GM23338 (cell line): Measurements from ENCODE around the gene HDGFL2. TPM values are rescaled to one million over a fixed set of nuclear protein-coding genes. Genes with fewer than 3 reads are reported as not detected.

ENCODE experiments used
- ATAC-seq: fragments of 200-7000 bp; cut with Tn5 transposase; 3 replicates; pipeline ENCODE4 v1.9.1; 2020
- DNase-seq: peaks from one replicate; pipeline ENCODE4 v3.0.0-alpha.2; 2015; ENCODE audit warnings: low spot score
- H2AFZ ChIP-seq: fragments of 200-600 bp; sonication (generic); 2 replicates; pipeline ENCODE4 v1.8.0; 2016; ENCODE audit warnings: antibody characterized with exemption, mild to moderate bottlenecking, moderate library complexity
- H3F3A ChIP-seq: fragments of 200-600 bp; sonication (generic); replicated peaks from 2 replicates; pipeline ENCODE4 v1.8.0; 2017; ENCODE audit warnings: antibody characterized with exemption, mixed run types, low read depth
- H3K27ac ChIP-seq: fragments of 200-600 bp; sonication (generic); 2 replicates; pipeline ENCODE4 v1.6.1; 2016; ENCODE audit warnings: low read depth
- H3K27me3 ChIP-seq: fragments of 200-600 bp; sonication (generic); 2 replicates; pipeline ENCODE4 v1.8.0; 2016; ENCODE audit warnings: mild to moderate bottlenecking, mixed run types, moderate library complexity; ENCODE audit not compliant: insufficient read depth
- H3K36me3 ChIP-seq: fragments of 200-600 bp; sonication (generic); 2 replicates; pipeline ENCODE4 v1.8.0; 2016; ENCODE audit warnings: mild to moderate bottlenecking; ENCODE audit not compliant: insufficient read depth
- H3K4me1 ChIP-seq: fragments of 200-600 bp; sonication (generic); 2 replicates; pipeline ENCODE4 v1.8.0; 2016; ENCODE audit warnings: mild to moderate bottlenecking, moderate library complexity; ENCODE audit not compliant: insufficient read depth
- H3K4me2 ChIP-seq: fragments of 200-600 bp; sonication (generic); 2 replicates; pipeline ENCODE4 v1.7.1; 2017; ENCODE audit warnings: mixed run types
- H3K4me3 ChIP-seq: fragments of 200-600 bp; sonication (generic); 2 replicates; pipeline ENCODE4 v1.6.1; 2016; ENCODE audit warnings: mixed run types
- H3K79me2 ChIP-seq: fragments of 200-600 bp; sonication (generic); replicated peaks from 2 replicates; pipeline ENCODE4 v1.8.0; 2017; ENCODE audit warnings: mild to moderate bottlenecking; ENCODE audit not compliant: insufficient read depth
- H3K9me2 ChIP-seq: fragments of 200-600 bp; sonication (generic); 2 replicates; pipeline ENCODE4 v1.8.0; 2017; ENCODE audit not compliant: insufficient read depth
- H4K20me1 ChIP-seq: fragments of 200-600 bp; sonication (generic); replicated peaks from 2 replicates; pipeline ENCODE4 v1.8.0; 2017; ENCODE audit warnings: mild to moderate bottlenecking; ENCODE audit not compliant: insufficient read depth
- H3K27ac Mint-ChIP-seq: 2 replicates; pipeline ENCODE4 v1.8.0; 2020; ENCODE audit warnings: inconsistent platforms, mild to moderate bottlenecking, moderate library complexity, mixed read lengths
- H3K27me3 Mint-ChIP-seq: 3 replicates; pipeline ENCODE4 v1.8.0; 2022; ENCODE audit warnings: low read depth, mild to moderate bottlenecking, moderate library complexity, mixed read lengths, inconsistent platforms; ENCODE audit not compliant: insufficient read depth, poor library complexity
- H3K36me3 Mint-ChIP-seq: 3 replicates; pipeline ENCODE4 v1.8.0; 2021; ENCODE audit warnings: low read depth, mild to moderate bottlenecking, inconsistent platforms, moderate library complexity, mixed read lengths
- H3K4me1 Mint-ChIP-seq: 3 replicates; pipeline ENCODE4 v1.8.0; 2020; ENCODE audit warnings: mild to moderate bottlenecking, inconsistent platforms, mixed read lengths
- H3K4me3 Mint-ChIP-seq: 3 replicates; pipeline ENCODE4 v1.8.0; 2021; ENCODE audit warnings: moderate library complexity, mild to moderate bottlenecking, inconsistent platforms, mixed read lengths
- H3K9me3 Mint-ChIP-seq: 3 replicates; pipeline ENCODE4 v1.8.0; 2020; ENCODE audit warnings: moderate library complexity, mild to moderate bottlenecking, inconsistent platforms, mixed read lengths
- CREB1 ChIP-seq: fragments of 250-450 bp; sonication (Bioruptor Pico); IDR thresholded peaks from 2 replicates; pipeline ENCODE4 v1.5.0; 2020; ENCODE audit warnings: low read depth, mild to moderate bottlenecking, moderate library complexity
- EZH2 ChIP-seq: fragments of 200-600 bp; sonication (generic); IDR thresholded peaks from one replicate; pipeline ENCODE4 v1.8.0; 2017; ENCODE audit warnings: antibody characterized with exemption, mild to moderate bottlenecking, low read depth; ENCODE audit not compliant: unreplicated experiment
- EZH2phosphoT487 ChIP-seq: fragments of 200-600 bp; sonication (generic); IDR thresholded peaks from one replicate; pipeline ENCODE4 v1.8.1; 2018; ENCODE audit warnings: antibody characterized with exemption; ENCODE audit not compliant: unreplicated experiment
- JUNB ChIP-seq: IDR thresholded peaks from one replicate; pipeline ENCODE4 v1.6.1; 2016; ENCODE audit warnings: antibody characterized with exemption; ENCODE audit not compliant: unreplicated experiment
- NANOG ChIP-seq: IDR thresholded peaks from 2 replicates; pipeline ENCODE4 v1.6.1; 2016; ENCODE audit warnings: antibody characterized with exemption, borderline replicate concordance
- POLR2AphosphoS5 ChIP-seq: IDR thresholded peaks from 2 replicates; pipeline ENCODE4 v1.6.1; 2016; ENCODE audit warnings: antibody characterized with exemption, low read depth
- STAT1 ChIP-seq: IDR thresholded peaks from one replicate; pipeline ENCODE4 v1.6.1; 2016; ENCODE audit warnings: antibody characterized with exemption; ENCODE audit not compliant: unreplicated experiment
- ZNF114 ChIP-seq: fragments of 250-450 bp; sonication (Bioruptor Pico); IDR thresholded peaks from 2 replicates; pipeline ENCODE4 v1.5.0; 2020; ENCODE audit warnings: mild to moderate bottlenecking, moderate library complexity
- ZNF331 ChIP-seq: fragments of 250-450 bp; sonication (Bioruptor Pico); IDR thresholded peaks from 2 replicates; pipeline ENCODE4 v1.5.0; 2020; ENCODE audit warnings: low read depth, mild to moderate bottlenecking, moderate library complexity
- polyA plus RNA-seq: library from polyadenylated mRNA; unstranded; fragments of >200 nt; fragmentation: Nextera tagmentation; extraction: Ambion mirVana; gene quantifications from 2 replicates; pipeline ENCODE4 v1.2.1, GENCODE V29; 2016
- total RNA-seq: library from RNA; depleted of rRNA; stranded (reverse); fragments of >200 nt; shearing (Covaris generic); gene quantifications from 2 replicates; pipeline ENCODE4 v1.2.3, GENCODE V29; 2014
- TF ChIP-seq, protein P1 (sequence below): fragments of 250-450 bp; sonication (Bioruptor Pico); IDR thresholded peaks from 2 replicates; pipeline ENCODE4 v1.5.0; 2020; ENCODE audit warnings: mild to moderate bottlenecking, moderate library complexity
- TF ChIP-seq, protein P2 (sequence below): IDR thresholded peaks from 2 replicates; pipeline ENCODE4 v1.6.1; 2016; ENCODE audit warnings: antibody characterized with exemption
- TF ChIP-seq, protein P3 (sequence below), 2 experiments: fragments of 200-600 bp in 1 of 2; sonication (generic) in 1 of 2; conservative IDR thresholded peaks; 2 replicates each; pipeline versions ENCODE4 v1.5.1 to v1.6.1; 2016 to 2017; ENCODE audit warnings: antibody characterized with exemption in 2 of 2, low read depth in 2 of 2, mild to moderate bottlenecking in 2 of 2, moderate library complexity in 1 of 2
- TF ChIP-seq, protein P4 (sequence below): IDR thresholded peaks from one replicate; pipeline ENCODE4 v1.6.1; 2018; ENCODE audit warnings: antibody characterized with exemption; ENCODE audit not compliant: unreplicated experiment

The HDGFL2 gene
- total and polyA plus RNA-seq, 2 experiments from 2014 or later, result 64.8 to 113 TPM

DNA sequence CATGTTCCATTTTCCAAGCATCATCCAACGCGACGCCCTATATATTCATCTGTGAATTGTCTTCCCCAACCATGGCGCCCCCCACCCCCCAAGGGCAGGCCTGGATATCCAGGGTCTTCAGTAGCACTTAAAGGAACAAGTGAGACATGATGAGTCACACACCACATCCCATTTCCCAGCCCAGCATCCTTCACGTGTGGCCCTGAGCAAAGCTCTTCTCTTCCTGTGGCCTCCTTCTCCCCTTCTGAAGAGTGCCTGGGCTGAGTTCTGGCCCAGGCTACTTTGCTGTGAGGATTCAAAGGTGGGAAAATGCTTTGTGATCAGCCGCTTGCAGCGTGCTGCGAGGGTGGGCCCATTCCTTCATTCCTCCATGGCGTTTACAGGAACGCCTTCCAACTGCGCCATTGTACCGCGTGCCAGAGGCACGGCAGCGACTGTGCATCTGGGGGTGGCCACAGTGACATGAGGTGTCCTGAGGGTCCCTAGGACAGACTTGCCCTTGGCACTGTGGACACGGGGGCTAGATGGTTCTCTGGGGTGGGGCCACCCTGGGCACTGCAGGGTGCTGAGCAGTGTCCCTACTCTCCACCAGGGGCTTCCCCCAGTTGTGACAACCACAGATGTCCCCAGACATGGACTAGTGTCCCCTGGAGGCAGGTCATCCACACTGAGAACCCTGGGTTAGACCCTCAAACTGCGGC lies 34.5 kb downstream of the HDGFL2 start:
- H3K27me3 Mint-ChIP-seq, result peaks cover 22% of the 10 kb centered on the region
- Histone ChIP-seq H3K27me3 (peaks cover 18% of the 10 kb centered on the region; the same call in 1 of the 2 replicates), H4K20me1 (no peaks in the 10 kb centered on the region; the same call in none of the 2 replicates), H3F3A (no peaks in the 10 kb centered on the region), H3K79me2 (no peaks in the 10 kb centered on the region), H2AFZ (no peak overlapping the region), H3K4me3 (no peak overlapping the region), H3K4me1 (no peaks in the 10 kb centered on the region), H3K4me2 (no peak overlapping the region), H3K27ac (no peak overlapping the region), H3K36me3 (no peaks in the 10 kb centered on the region), H3K9me2 (no peaks in the 10 kb centered on the region)
- H3K36me3 Mint-ChIP-seq, result peaks cover 9% of the 10 kb centered on the region
- TF ChIP-seq, protein P1, sequence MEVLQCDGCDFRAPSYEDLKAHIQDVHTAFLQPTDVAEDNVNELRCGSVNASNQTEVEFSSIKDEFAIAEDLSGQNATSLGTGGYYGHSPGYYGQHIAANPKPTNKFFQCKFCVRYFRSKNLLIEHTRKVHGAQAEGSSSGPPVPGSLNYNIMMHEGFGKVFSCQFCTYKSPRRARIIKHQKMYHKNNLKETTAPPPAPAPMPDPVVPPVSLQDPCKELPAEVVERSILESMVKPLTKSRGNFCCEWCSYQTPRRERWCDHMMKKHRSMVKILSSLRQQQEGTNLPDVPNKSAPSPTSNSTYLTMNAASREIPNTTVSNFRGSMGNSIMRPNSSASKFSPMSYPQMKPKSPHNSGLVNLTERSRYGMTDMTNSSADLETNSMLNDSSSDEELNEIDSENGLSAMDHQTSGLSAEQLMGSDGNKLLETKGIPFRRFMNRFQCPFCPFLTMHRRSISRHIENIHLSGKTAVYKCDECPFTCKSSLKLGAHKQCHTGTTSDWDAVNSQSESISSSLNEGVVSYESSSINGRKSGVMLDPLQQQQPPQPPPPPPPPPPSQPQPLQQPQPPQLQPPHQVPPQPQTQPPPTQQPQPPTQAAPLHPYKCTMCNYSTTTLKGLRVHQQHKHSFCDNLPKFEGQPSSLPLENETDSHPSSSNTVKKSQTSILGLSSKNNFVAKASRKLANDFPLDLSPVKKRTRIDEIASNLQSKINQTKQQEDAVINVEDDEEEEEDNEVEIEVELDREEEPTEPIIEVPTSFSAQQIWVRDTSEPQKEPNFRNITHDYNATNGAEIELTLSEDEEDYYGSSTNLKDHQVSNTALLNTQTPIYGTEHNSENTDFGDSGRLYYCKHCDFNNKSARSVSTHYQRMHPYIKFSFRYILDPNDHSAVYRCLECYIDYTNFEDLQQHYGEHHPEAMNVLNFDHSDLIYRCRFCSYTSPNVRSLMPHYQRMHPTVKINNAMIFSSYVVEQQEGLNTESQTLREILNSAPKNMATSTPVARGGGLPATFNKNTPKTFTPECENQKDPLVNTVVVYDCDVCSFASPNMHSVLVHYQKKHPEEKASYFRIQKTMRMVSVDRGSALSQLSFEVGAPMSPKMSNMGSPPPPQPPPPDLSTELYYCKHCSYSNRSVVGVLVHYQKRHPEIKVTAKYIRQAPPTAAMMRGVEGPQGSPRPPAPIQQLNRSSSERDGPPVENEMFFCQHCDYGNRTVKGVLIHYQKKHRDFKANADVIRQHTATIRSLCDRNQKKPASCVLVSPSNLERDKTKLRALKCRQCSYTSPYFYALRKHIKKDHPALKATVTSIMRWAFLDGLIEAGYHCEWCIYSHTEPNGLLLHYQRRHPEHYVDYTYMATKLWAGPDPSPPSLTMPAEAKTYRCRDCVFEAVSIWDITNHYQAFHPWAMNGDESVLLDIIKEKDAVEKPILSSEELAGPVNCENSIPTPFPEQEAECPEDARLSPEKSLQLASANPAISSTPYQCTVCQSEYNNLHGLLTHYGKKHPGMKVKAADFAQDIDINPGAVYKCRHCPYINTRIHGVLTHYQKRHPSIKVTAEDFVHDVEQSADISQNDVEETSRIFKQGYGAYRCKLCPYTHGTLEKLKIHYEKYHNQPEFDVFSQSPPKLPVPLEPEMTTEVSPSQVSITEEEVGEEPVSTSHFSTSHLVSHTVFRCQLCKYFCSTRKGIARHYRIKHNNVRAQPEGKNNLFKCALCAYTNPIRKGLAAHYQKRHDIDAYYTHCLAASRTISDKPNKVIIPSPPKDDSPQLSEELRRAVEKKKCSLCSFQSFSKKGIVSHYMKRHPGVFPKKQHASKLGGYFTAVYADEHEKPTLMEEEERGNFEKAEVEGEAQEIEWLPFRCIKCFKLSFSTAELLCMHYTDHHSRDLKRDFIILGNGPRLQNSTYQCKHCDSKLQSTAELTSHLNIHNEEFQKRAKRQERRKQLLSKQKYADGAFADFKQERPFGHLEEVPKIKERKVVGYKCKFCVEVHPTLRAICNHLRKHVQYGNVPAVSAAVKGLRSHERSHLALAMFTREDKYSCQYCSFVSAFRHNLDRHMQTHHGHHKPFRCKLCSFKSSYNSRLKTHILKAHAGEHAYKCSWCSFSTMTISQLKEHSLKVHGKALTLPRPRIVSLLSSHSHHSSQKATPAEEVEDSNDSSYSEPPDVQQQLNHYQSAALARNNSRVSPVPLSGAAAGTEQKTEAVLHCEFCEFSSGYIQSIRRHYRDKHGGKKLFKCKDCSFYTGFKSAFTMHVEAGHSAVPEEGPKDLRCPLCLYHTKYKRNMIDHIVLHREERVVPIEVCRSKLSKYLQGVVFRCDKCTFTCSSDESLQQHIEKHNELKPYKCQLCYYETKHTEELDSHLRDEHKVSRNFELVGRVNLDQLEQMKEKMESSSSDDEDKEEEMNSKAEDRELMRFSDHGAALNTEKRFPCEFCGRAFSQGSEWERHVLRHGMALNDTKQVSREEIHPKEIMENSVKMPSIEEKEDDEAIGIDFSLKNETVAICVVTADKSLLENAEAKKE (CRISPR knock-in tag), result no peak
- no peak for TF ChIP-seq JUNB
- TF ChIP-seq CREB1 (CRISPR knock-in tag), result no peak
- no peak for TF ChIP-seq EZH2
- TF ChIP-seq ZNF114, result no peak
- TF ChIP-seq, protein P2, sequence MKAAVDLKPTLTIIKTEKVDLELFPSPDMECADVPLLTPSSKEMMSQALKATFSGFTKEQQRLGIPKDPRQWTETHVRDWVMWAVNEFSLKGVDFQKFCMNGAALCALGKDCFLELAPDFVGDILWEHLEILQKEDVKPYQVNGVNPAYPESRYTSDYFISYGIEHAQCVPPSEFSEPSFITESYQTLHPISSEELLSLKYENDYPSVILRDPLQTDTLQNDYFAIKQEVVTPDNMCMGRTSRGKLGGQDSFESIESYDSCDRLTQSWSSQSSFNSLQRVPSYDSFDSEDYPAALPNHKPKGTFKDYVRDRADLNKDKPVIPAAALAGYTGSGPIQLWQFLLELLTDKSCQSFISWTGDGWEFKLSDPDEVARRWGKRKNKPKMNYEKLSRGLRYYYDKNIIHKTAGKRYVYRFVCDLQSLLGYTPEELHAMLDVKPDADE, result no peak
- no peak for TF ChIP-seq NANOG
- TF ChIP-seq ZNF331 (CRISPR knock-in tag), result no peak
- TF ChIP-seq, protein P3, sequence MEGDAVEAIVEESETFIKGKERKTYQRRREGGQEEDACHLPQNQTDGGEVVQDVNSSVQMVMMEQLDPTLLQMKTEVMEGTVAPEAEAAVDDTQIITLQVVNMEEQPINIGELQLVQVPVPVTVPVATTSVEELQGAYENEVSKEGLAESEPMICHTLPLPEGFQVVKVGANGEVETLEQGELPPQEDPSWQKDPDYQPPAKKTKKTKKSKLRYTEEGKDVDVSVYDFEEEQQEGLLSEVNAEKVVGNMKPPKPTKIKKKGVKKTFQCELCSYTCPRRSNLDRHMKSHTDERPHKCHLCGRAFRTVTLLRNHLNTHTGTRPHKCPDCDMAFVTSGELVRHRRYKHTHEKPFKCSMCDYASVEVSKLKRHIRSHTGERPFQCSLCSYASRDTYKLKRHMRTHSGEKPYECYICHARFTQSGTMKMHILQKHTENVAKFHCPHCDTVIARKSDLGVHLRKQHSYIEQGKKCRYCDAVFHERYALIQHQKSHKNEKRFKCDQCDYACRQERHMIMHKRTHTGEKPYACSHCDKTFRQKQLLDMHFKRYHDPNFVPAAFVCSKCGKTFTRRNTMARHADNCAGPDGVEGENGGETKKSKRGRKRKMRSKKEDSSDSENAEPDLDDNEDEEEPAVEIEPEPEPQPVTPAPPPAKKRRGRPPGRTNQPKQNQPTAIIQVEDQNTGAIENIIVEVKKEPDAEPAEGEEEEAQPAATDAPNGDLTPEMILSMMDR (conservative IDR thresholded peaks at IDR 0.05; ENCODE audit: low read depth in 2 of 2), result no peak
- no peak for TF ChIP-seq POLR2AphosphoS5
- TF ChIP-seq STAT1, result no peak
- no peak for TF ChIP-seq EZH2phosphoT487
- TF ChIP-seq, protein P4, sequence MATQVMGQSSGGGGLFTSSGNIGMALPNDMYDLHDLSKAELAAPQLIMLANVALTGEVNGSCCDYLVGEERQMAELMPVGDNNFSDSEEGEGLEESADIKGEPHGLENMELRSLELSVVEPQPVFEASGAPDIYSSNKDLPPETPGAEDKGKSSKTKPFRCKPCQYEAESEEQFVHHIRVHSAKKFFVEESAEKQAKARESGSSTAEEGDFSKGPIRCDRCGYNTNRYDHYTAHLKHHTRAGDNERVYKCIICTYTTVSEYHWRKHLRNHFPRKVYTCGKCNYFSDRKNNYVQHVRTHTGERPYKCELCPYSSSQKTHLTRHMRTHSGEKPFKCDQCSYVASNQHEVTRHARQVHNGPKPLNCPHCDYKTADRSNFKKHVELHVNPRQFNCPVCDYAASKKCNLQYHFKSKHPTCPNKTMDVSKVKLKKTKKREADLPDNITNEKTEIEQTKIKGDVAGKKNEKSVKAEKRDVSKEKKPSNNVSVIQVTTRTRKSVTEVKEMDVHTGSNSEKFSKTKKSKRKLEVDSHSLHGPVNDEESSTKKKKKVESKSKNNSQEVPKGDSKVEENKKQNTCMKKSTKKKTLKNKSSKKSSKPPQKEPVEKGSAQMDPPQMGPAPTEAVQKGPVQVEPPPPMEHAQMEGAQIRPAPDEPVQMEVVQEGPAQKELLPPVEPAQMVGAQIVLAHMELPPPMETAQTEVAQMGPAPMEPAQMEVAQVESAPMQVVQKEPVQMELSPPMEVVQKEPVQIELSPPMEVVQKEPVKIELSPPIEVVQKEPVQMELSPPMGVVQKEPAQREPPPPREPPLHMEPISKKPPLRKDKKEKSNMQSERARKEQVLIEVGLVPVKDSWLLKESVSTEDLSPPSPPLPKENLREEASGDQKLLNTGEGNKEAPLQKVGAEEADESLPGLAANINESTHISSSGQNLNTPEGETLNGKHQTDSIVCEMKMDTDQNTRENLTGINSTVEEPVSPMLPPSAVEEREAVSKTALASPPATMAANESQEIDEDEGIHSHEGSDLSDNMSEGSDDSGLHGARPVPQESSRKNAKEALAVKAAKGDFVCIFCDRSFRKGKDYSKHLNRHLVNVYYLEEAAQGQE, result no peak
- H3K4me3 Mint-ChIP-seq, result no peak overlapping the region; the same call in 2 of the 3 replicates
- H3K27ac Mint-ChIP-seq, result no peak overlapping the region
- H3K9me3 Mint-ChIP-seq, result no peaks in the 10 kb centered on the region; the same call in 2 of the 3 replicates
- no peak for DNase-seq
- no peak for ATAC-seq
- no peaks in the 10 kb centered on the region for H3K4me1 Mint-ChIP-seq
